MCF 10A (cell line): ENCODE data around the gene GPR157. TPM values are rescaled to one million over a fixed set of nuclear protein-coding genes. Genes with fewer than 3 reads are reported as not detected.
"Not testable (repeated sequence)": the region's sequence is repeated elsewhere in the genome, so short reads cannot be mapped to it uniquely, and the experiment has no call there.

Experiments used
- BruUV-seq: library from RNA; stranded (reverse); fragments of 400-500 nt; replicated peaks from 2 replicates; lab custom pipeline; 2021; lab: Mats Ljungman, UMichigan
- CTCF ChIA-PET: fragments of 300-600 bp; sonication (Branson Sonifier 250); formaldehyde crosslinking; extraction: SDS; loops from one replicate; lab custom pipeline; 2021; ENCODE audit warnings: antibody characterized with exemption, inconsistent platforms; lab: Yijun Ruan, JAX
- POLR2A ChIA-PET: fragments of 300-600, 350-650 bp; sonication (Branson Sonifier 250); formaldehyde crosslinking; extraction: SDS; loops from one replicate; lab custom pipeline; 2020; ENCODE audit warnings: antibody characterized with exemption, inconsistent platforms; lab: Yijun Ruan, JAX
- DNase-seq: peaks from one replicate; pipeline ENCODE4 v3.0.0-alpha.2; 2018; ENCODE audit not compliant: unreplicated experiment
- H3K27ac Mint-ChIP-seq: one replicate; pipeline ENCODE4 v1.8.0; 2022; ENCODE audit warnings: mild to moderate bottlenecking, low read depth, mixed read lengths; ENCODE audit not compliant: unreplicated experiment
- H3K27me3 Mint-ChIP-seq: one replicate; pipeline ENCODE4 v1.8.0; 2022; ENCODE audit warnings: mixed read lengths; ENCODE audit not compliant: insufficient read depth, unreplicated experiment
- H3K36me3 Mint-ChIP-seq: one replicate; pipeline ENCODE4 v1.8.0; 2022; ENCODE audit warnings: mild to moderate bottlenecking, moderate library complexity, mixed read lengths; ENCODE audit not compliant: insufficient read depth, unreplicated experiment
- H3K4me1 Mint-ChIP-seq: one replicate; pipeline ENCODE4 v1.8.0; 2022; ENCODE audit warnings: mixed read lengths; ENCODE audit not compliant: insufficient read depth, unreplicated experiment
- H3K4me3 Mint-ChIP-seq: one replicate; pipeline ENCODE4 v1.8.0; 2022; ENCODE audit warnings: mild to moderate bottlenecking, moderate library complexity, mixed read lengths; ENCODE audit not compliant: unreplicated experiment
- H3K9me3 Mint-ChIP-seq: one replicate; pipeline ENCODE4 v1.8.0; 2022; ENCODE audit warnings: mixed read lengths; ENCODE audit not compliant: unreplicated experiment
- CTCF ChIP-seq: fragments of 200-600 bp; IDR thresholded peaks from one replicate; pipeline ENCODE4 v1.8.0; 2022; ENCODE audit warnings: antibody characterized with exemption, mild to moderate bottlenecking; ENCODE audit not compliant: unreplicated experiment
- intact Hi-C: fragments of 100-400 bp; cut with micrococcal nuclease; formaldehyde crosslinking; loops from 2 replicates; pipeline ENCODE4 v1.14.1; 2022
- total RNA-seq: library from RNA; stranded (reverse); gene quantifications from 2 replicates; pipeline ENCODE4 v1.2.3, GENCODE V29; 2022

The GPR157 gene
- total RNA-seq, 1 experiment from 2014 or later: 8.1 TPM

- Mint-ChIP-seq H3K27me3 (no peaks in the 10 kb centered on the region), H3K27ac (no peak overlapping the region), H3K4me3 (no peak overlapping the region), H3K4me1 (peaks cover 10% of the 10 kb centered on the region), H3K36me3 (peaks cover 49% of the 10 kb centered on the region), H3K9me3 (no peaks in the 10 kb centered on the region)
- CTCF ChIA-PET: no interaction called here
- no TSS peak for BruUV-seq
- no peak for TF ChIP-seq CTCF
- DNase-seq: peak; percentile 76
- intact Hi-C loops: no loop called here
- POLR2A ChIA-PET: interaction anchor here (0.6 to 1.1 kb wide), 2 partner anchors 17 to 19 kb away, joined by 4 read pairs; partner anchors contain the start of gene GPR157
Observed at GRCh38 chr1:9145021-9145668, 16.2 kb upstream of the GPR157 start.

GRCh38 chr1:9144494-9144893 lies 15.6 kb upstream of the GPR157 start:
- H3K4me3 Mint-ChIP-seq, BruUV-seq, H3K4me1 Mint-ChIP-seq, DNase-seq, H3K27ac Mint-ChIP-seq, H3K27me3 Mint-ChIP-seq, H3K9me3 Mint-ChIP-seq: not testable (repeated sequence)
- intact Hi-C loops: loop anchor here (5.0 kb wide), 1 partner anchor 38 kb away; no protein-coding TSS in a partner anchor
- H3K36me3 Mint-ChIP-seq: peaks cover 42% of the 10 kb centered on the region
- ChIA-PET CTCF (interaction anchor here (0.6 kb wide), 1 partner anchor 80 kb away, joined by 3 read pairs; no protein-coding TSS in a partner anchor), POLR2A (interaction anchor here (1.1 kb wide), 1 partner anchor 16 kb away, joined by 4 read pairs; the partner anchor contains the start of gene GPR157)

- Mint-ChIP-seq H3K27me3 (no peaks in the 10 kb centered on the region), H3K4me1 (peaks cover 10% of the 10 kb centered on the region), H3K9me3 (no peaks in the 10 kb centered on the region), H3K4me3 (no peak overlapping the region), H3K27ac (no peak overlapping the region), H3K36me3 (peaks cover 36% of the 10 kb centered on the region)
- no TSS peak for BruUV-seq
- ChIA-PET CTCF (interaction anchor here (0.6 to 3.0 kb wide), 5 partner anchors 20 to 1698 kb away, joined by 3 to 11 read pairs (median 7); no protein-coding TSS in a partner anchor), POLR2A (interaction anchor here (0.7 kb wide), 1 partner anchor 14 kb away, joined by 3 read pairs; the partner anchor contains the start of gene GPR157)
- peak; percentile 76 for DNase-seq
- intact Hi-C loops: loop anchor here (5.0 kb wide), 1 partner anchor 39 kb away; no protein-coding TSS in a partner anchor
- no peak for TF ChIP-seq CTCF
Observed at GRCh38 chr1:9143250-9143649, 14.3 kb upstream of the GPR157 start.

GRCh38 chr1:9139930-9140329 lies 11.0 kb upstream of the GPR157 start:
- ChIA-PET POLR2A (no interaction called here), CTCF (no interaction called here)
- no peak for DNase-seq
- Mint-ChIP-seq H3K9me3 (no peaks in the 10 kb centered on the region), H3K36me3 (peaks cover 7% of the 10 kb centered on the region), H3K4me1 (peaks cover under 1% of the 10 kb centered on the region), H3K4me3 (no peak overlapping the region), H3K27ac (no peak overlapping the region), H3K27me3 (no peaks in the 10 kb centered on the region)
- BruUV-seq: no TSS peak
- TF ChIP-seq CTCF: no peak
- intact Hi-C loops: loop anchor here (5.0 kb wide), 1 partner anchor 42 kb away; no protein-coding TSS in a partner anchor
